Inferior parietal cortex (tissue), 1 donor: ENCODE results near the gene ZNF750.

Experiments used
- DNase-seq: peaks from one replicate; pipeline ENCODE4 v3.0.0-alpha.2; 2016; ENCODE audit errors: extremely low spot score

ZNF750 gene

GRCh38 chr17:82812058-82812457 lies 27.8 kb downstream of the ZNF750 start:
- no peak for DNase-seq

- no peak for DNase-seq
Measured at GRCh38 chr17:82810644-82811430, 29.0 kb downstream of the ZNF750 start.

GRCh38 chr17:82808921-82809905 lies 30.6 kb downstream of the ZNF750 start:
- no peak for DNase-seq

- DNase-seq, result no peak
Measured at GRCh38 chr17:82808006-82808405, 31.8 kb downstream of the ZNF750 start.

- no peak for DNase-seq
Measured at GRCh38 chr17:82807562-82807961, 32.3 kb downstream of the ZNF750 start.

GRCh38 chr17:82807101-82807500 lies 32.7 kb downstream of the ZNF750 start:
- no peak for DNase-seq

- DNase-seq, result no peak
Measured at GRCh38 chr17:82806645-82807044, 33.2 kb downstream of the ZNF750 start.

GRCh38 chr17:82805823-82806222 lies 34.0 kb downstream of the ZNF750 start:
- DNase-seq, result no peak

- no peak for DNase-seq
Measured at GRCh38 chr17:82805254-82805653, 34.6 kb downstream of the ZNF750 start.

GRCh38 chr17:82804442-82805191 lies 35.2 kb downstream of the ZNF750 start:
- DNase-seq, result no peak

GRCh38 chr17:82803606-82804005 lies 36.2 kb downstream of the ZNF750 start:
- no peak for DNase-seq

GRCh38 chr17:82803185-82803584 lies 36.6 kb downstream of the ZNF750 start:
- no peak for DNase-seq

- DNase-seq, result no peak
Measured at GRCh38 chr17:82802075-82802780, 37.6 kb downstream of the ZNF750 start.

- DNase-seq, result no peak
Measured at GRCh38 chr17:82801377-82801970, 38.3 kb downstream of the ZNF750 start.

- no peak for DNase-seq
Measured at GRCh38 chr17:82800885-82801284, 38.9 kb downstream of the ZNF750 start.

- DNase-seq, result no peak
Measured at GRCh38 chr17:82799591-82799990, 40.2 kb downstream of the ZNF750 start.

- no peak for DNase-seq
Measured at GRCh38 chr17:82798752-82799151, 41.1 kb downstream of the ZNF750 start.

- DNase-seq, result no peak
Measured at GRCh38 chr17:82797061-82797460, 42.8 kb downstream of the ZNF750 start.

GRCh38 chr17:82795615-82796014 lies 44.2 kb downstream of the ZNF750 start:
- no peak for DNase-seq

- DNase-seq, result no peak
Measured at GRCh38 chr17:82794781-82795482, 44.9 kb downstream of the ZNF750 start.
